Cerebellar nuclear complex (tissue), 1 donor: ENCODE data around the gene FBN1.

Experiments used
- DNase-seq, 2 experiments: peaks; one replicate each; lab custom pipeline; 2025; lab: John Stamatoyannopoulos, UW

Gene FBN1

GRCh38 chr15:48396020-48396419 lies 249.5 kb downstream of the FBN1 start:
- DNase-seq = no peak

GRCh38 chr15:48395521-48396011 lies 249.9 kb downstream of the FBN1 start:
- no peak for DNase-seq

- no peak for DNase-seq
These were observed 250.5 kb downstream of the FBN1 start for GRCh38 chr15:48394970-48395369.

- no peak for DNase-seq
These were observed 251.6 kb downstream of the FBN1 start for GRCh38 chr15:48393645-48394506.

- no peak for DNase-seq
These were observed 253.2 kb downstream of the FBN1 start for GRCh38 chr15:48392356-48392755.

GRCh38 chr15:48391950-48392349 lies 253.6 kb downstream of the FBN1 start:
- no peak for DNase-seq

- no peak for DNase-seq
These were observed 255.8 kb downstream of the FBN1 start for GRCh38 chr15:48389691-48390143.

GRCh38 chr15:48388910-48389309 lies 256.6 kb downstream of the FBN1 start:
- DNase-seq = no peak

GRCh38 chr15:48388016-48388851 lies 257.3 kb downstream of the FBN1 start:
- DNase-seq = no peak

- DNase-seq = no peak
These were observed 260.3 kb downstream of the FBN1 start for GRCh38 chr15:48385031-48385830.

- DNase-seq = no peak
These were observed 260.9 kb downstream of the FBN1 start for GRCh38 chr15:48384616-48385015.

- no peak for DNase-seq
These were observed 262.5 kb downstream of the FBN1 start for GRCh38 chr15:48383031-48383430.

GRCh38 chr15:48381861-48382260 lies 263.6 kb downstream of the FBN1 start:
- no peak for DNase-seq

- no peak for DNase-seq
These were observed 265.3 kb downstream of the FBN1 start for GRCh38 chr15:48380198-48380597.

- no peak for DNase-seq
These were observed 269.7 kb downstream of the FBN1 start for GRCh38 chr15:48375767-48376166.

GRCh38 chr15:48374472-48374871 lies 271.0 kb downstream of the FBN1 start:
- DNase-seq = no peak

GRCh38 chr15:48373821-48374451 lies 271.6 kb downstream of the FBN1 start:
- DNase-seq = no peak

- no peak for DNase-seq
These were observed 273.5 kb downstream of the FBN1 start for GRCh38 chr15:48371961-48372360.

GRCh38 chr15:48371550-48371949 lies 274.0 kb downstream of the FBN1 start:
- no peak for DNase-seq

- no peak for DNase-seq
These were observed 275.0 kb downstream of the FBN1 start for GRCh38 chr15:48370460-48370859.

GRCh38 chr15:48367483-48367882 lies 278.0 kb downstream of the FBN1 start:
- no peak for DNase-seq
